Endothelial cell of umbilical vein (primary cell): ENCODE measurements around the gene TANGO2. TPM values are rescaled to one million over a fixed set of nuclear protein-coding genes. Genes with fewer than 3 reads are reported as not detected.

Experiments used
- BruUV-seq: library from RNA; stranded (reverse); fragments of 400-500 nt; replicated peaks from 2 replicates; lab custom pipeline; 2021; lab: Mats Ljungman, UMichigan
- CTCF ChIA-PET: fragments of 300-600, 350-600 bp; sonication (Branson Sonifier 250); formaldehyde crosslinking; loops from one replicate; lab custom pipeline; 2021; ENCODE audit warnings: antibody characterized with exemption, inconsistent platforms; lab: Charles Lee
- POLR2A ChIA-PET: fragments of 300-600, 350-600 bp; sonication (Branson Sonifier 250); formaldehyde crosslinking; loops from one replicate; lab custom pipeline; 2021; ENCODE audit warnings: antibody characterized with exemption, inconsistent platforms; lab: Charles Lee
- DNase-seq: peaks from one replicate; pipeline ENCODE4 v3.0.0-alpha.2; 2011; ENCODE audit warnings: low read depth, low spot score
- FAIRE-seq: peaks from 2 replicates; lab custom pipeline; 2011; peaks lifted over from hg19 to GRCh38; lab: Jason Lieb, UNC
- H2AFZ ChIP-seq: 2 replicates; pipeline ENCODE4 v1.6.0; 2012; ENCODE audit warnings: low read depth, low read length, control low read depth, inconsistent platforms
- H3K27ac ChIP-seq: 2 replicates; pipeline ENCODE4 v1.5.1; 2011; ENCODE audit warnings: low read depth, mild to moderate bottlenecking, control low read depth, low read length, moderate library complexity; ENCODE audit not compliant: insufficient read depth
- H3K27me3 ChIP-seq, 2 experiments: 2 replicates each; pipeline versions ENCODE4 v1.6.0 to v1.6.1; 2011; ENCODE audit warnings: low read length in 2 of 2, mixed read lengths in 1 of 2; ENCODE audit not compliant: control insufficient read depth in 2 of 2, insufficient read depth in 2 of 2
- H3K36me3 ChIP-seq, 2 experiments: 2 replicates in 1 of 2; 3 replicates in 1 of 2; pipeline ENCODE4 v1.5.1; 2011; ENCODE audit warnings: low read length in 2 of 2, mild to moderate bottlenecking in 1 of 2, moderate library complexity in 1 of 2; ENCODE audit not compliant: control insufficient read depth in 2 of 2, insufficient read depth in 2 of 2; ENCODE audit errors: extremely low read depth in 1 of 2
- H3K4me1 ChIP-seq: 3 replicates; pipeline ENCODE4 v1.5.1; 2011; ENCODE audit warnings: mild to moderate bottlenecking, low read length; ENCODE audit not compliant: control insufficient read depth, insufficient read depth; ENCODE audit errors: extremely low read depth
- H3K4me2 ChIP-seq: 2 replicates; pipeline ENCODE4 v1.6.1; 2011; ENCODE audit warnings: low read length, control low read depth, mixed read lengths; ENCODE audit not compliant: insufficient read depth
- H3K4me3 ChIP-seq, 3 experiments: fragments of 200-600 bp in 1 of 3; sonication (generic), shearing (Covaris generic) in 1 of 3; replicated peaks in 1 of 3; 2 replicates each; pipeline ENCODE4 v1.5.1; 2011 to 2016; ENCODE audit warnings: control low read depth in 3 of 3, low read length in 3 of 3, mild to moderate bottlenecking in 2 of 3, inconsistent platforms in 1 of 3, low read depth in 1 of 3, moderate library complexity in 1 of 3; ENCODE audit not compliant: insufficient read depth in 1 of 3
- H3K79me2 ChIP-seq: 2 replicates; pipeline ENCODE4 v1.6.0; 2012; ENCODE audit warnings: low read length, inconsistent platforms; ENCODE audit not compliant: control insufficient read depth, insufficient read depth
- H3K9ac ChIP-seq: replicated peaks from 2 replicates; pipeline ENCODE3; 2011; ENCODE audit warnings: low read length, control low read depth; ENCODE audit not compliant: insufficient read depth; ENCODE audit errors: extremely low read depth
- H3K9me1 ChIP-seq: replicated peaks from 3 replicates; pipeline ENCODE4 v1.6.0; 2011; ENCODE audit warnings: mild to moderate bottlenecking, low read length; ENCODE audit not compliant: control insufficient read depth, insufficient read depth; ENCODE audit errors: extremely low read depth
- H3K9me3 ChIP-seq: replicated peaks from 2 replicates; pipeline ENCODE4 v1.5.1; 2012; ENCODE audit warnings: low read length, inconsistent platforms; ENCODE audit not compliant: control insufficient read depth, insufficient read depth
- H4K20me1 ChIP-seq: replicated peaks from 2 replicates; pipeline ENCODE3; 2011; ENCODE audit warnings: mild to moderate bottlenecking, low read length; ENCODE audit not compliant: control insufficient read depth, insufficient read depth; ENCODE audit errors: extremely low read depth
- EZH2 ChIP-seq: IDR thresholded peaks from 2 replicates; pipeline ENCODE4 v1.6.1; 2012; ENCODE audit warnings: borderline replicate concordance, low read depth, mild to moderate bottlenecking, moderate library complexity, low read length, inconsistent platforms; ENCODE audit not compliant: severe bottlenecking
- FOS ChIP-seq: IDR thresholded peaks from 2 replicates; pipeline ENCODE4 v1.6.1; 2011; ENCODE audit warnings: mild to moderate bottlenecking, low read length, moderate library complexity, borderline replicate concordance; ENCODE audit not compliant: insufficient read depth
- GATA2 ChIP-seq: IDR thresholded peaks from 2 replicates; pipeline ENCODE4 v1.7.0; 2011; ENCODE audit warnings: low read depth, mild to moderate bottlenecking, moderate library complexity, mixed read lengths, low read length; ENCODE audit not compliant: insufficient read length, insufficient read depth
- JUN ChIP-seq: IDR thresholded peaks from 2 replicates; pipeline ENCODE4 v1.6.1; 2011; ENCODE audit warnings: borderline replicate concordance, low read depth; ENCODE audit not compliant: insufficient read length, insufficient read depth
- MYC ChIP-seq: IDR thresholded peaks from one replicate; pipeline ENCODE4 v1.6.1; 2011; ENCODE audit warnings: mild to moderate bottlenecking, low read depth, low read length
- POLR2A ChIP-seq: IDR thresholded peaks from 2 replicates; pipeline ENCODE4 v1.6.1; 2012; ENCODE audit warnings: low read depth, mild to moderate bottlenecking, control low read depth, low read length
- POLR2AphosphoS5 ChIP-seq: IDR thresholded peaks from 2 replicates; pipeline ENCODE4 v1.6.1; 2012; ENCODE audit warnings: low read depth, mild to moderate bottlenecking, control low read depth, low read length, moderate library complexity; ENCODE audit not compliant: insufficient read depth
- dilution Hi-C: fragments of 300-500 bp; cut with MboI; formaldehyde crosslinking; loops from one replicate; pipeline ENCODE4 v1.15.0; 2019; ENCODE audit warnings: low sequenced_read_pairs; ENCODE audit not compliant: extremely low pct_ligation_motif_present
- intact Hi-C: fragments of 100-400 bp; cut with micrococcal nuclease; formaldehyde crosslinking; loops from one replicate; pipeline ENCODE4 v1.10.0; 2022
- polyA plus RNA-seq, 4 experiments: library from polyadenylated mRNA; depleted of rRNA in 3 of 4; stranded (reverse) in 3 of 4; unstranded in 1 of 4; fragments of >200 nt; gene quantifications; 2 replicates each; pipeline versions ENCODE4 v1.2.1 to v1.2.3, GENCODE V29; 2011 to 2012; ENCODE audit warnings: missing spikeins in 1 of 4
- total RNA-seq: library from RNA; stranded (reverse); gene quantifications from 2 replicates; pipeline ENCODE4 v1.2.3, GENCODE V29; 2021
- TF ChIP-seq, protein P1 (sequence below): IDR thresholded peaks from 2 replicates; pipeline ENCODE4 v1.6.1; 2011; ENCODE audit not compliant: insufficient read depth, insufficient read length
- TF ChIP-seq, protein P2 (sequence below), 2 donors: IDR thresholded peaks; 1 replicate in 1 of 2; 2 replicates in 1 of 2; pipeline ENCODE4 v1.5.1; 2011; ENCODE audit warnings: low read length in 2 of 2, mild to moderate bottlenecking in 2 of 2, moderate library complexity in 2 of 2, control low read depth in 1 of 2, inconsistent platforms in 1 of 2, low read depth in 1 of 2; ENCODE audit not compliant: insufficient read depth in 1 of 2; ENCODE audit errors: extremely low read depth in 1 of 2

TANGO2 gene
- total and polyA plus RNA-seq, 2 donors (not counting 3 experiments of a cell fraction or from before 2014, with no cell fraction given) = 40.0 to 49.3 TPM

DNA sequence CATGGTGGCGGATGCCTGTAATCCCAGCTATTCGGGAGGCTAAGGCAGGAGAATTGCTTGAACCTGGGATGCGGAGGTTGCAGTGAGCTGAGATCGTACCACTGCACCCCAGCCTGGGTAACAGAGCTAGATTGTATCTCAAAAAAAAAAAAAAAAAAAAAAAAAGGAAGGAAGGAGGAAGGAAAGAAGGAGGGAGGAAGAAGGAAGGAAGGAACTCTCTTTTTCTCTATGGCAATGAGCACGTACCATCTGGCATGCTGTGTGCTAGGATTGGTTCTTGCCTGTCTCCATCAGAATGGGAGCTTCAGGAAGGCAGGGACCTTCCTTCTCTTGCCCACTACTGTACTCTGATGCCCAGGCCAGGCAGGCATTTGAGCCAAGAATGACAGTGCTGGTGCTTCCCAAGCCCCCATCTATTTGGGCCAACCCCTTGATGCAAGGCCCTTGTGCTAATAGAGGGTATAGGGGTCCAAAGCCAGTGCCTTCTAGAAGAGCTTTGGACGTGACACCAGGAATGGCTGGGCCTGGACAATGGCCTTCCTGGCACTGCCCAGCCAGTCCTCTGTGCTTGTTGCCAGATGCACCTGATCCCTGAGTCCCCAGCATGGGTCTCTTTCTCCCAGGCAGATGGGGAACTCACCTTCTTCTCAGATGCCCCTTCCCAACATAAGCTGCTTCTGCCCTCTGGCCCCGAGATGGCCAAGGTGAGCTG, 48.6 kb downstream of the TANGO2 start:
- TF ChIP-seq POLR2AphosphoS5 (no peak), EZH2 (no peak), FOS (no peak), JUN (no peak), POLR2A (no peak), MYC (no peak), GATA2 (no peak)
- TF ChIP-seq, protein P1, sequence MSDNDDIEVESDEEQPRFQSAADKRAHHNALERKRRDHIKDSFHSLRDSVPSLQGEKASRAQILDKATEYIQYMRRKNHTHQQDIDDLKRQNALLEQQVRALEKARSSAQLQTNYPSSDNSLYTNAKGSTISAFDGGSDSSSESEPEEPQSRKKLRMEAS = no peak
- TF ChIP-seq, protein P2, sequence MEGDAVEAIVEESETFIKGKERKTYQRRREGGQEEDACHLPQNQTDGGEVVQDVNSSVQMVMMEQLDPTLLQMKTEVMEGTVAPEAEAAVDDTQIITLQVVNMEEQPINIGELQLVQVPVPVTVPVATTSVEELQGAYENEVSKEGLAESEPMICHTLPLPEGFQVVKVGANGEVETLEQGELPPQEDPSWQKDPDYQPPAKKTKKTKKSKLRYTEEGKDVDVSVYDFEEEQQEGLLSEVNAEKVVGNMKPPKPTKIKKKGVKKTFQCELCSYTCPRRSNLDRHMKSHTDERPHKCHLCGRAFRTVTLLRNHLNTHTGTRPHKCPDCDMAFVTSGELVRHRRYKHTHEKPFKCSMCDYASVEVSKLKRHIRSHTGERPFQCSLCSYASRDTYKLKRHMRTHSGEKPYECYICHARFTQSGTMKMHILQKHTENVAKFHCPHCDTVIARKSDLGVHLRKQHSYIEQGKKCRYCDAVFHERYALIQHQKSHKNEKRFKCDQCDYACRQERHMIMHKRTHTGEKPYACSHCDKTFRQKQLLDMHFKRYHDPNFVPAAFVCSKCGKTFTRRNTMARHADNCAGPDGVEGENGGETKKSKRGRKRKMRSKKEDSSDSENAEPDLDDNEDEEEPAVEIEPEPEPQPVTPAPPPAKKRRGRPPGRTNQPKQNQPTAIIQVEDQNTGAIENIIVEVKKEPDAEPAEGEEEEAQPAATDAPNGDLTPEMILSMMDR (IDR thresholded peaks at IDR 0.05; ENCODE audit: extremely low read depth in 1 of 2, insufficient read depth in 1 of 2, low read depth in 1 of 2, low read length in 2 of 2) = no peak

More for the DNA sequence above, 48.6 kb downstream of the TANGO2 start:
- Histone ChIP-seq H3K79me2 (no peaks in the 10 kb centered on the region), H3K4me1 (no peaks in the 10 kb centered on the region), H3K9me1 (no peaks in the 10 kb centered on the region), H3K4me3 (no peak overlapping the region), H3K9ac (no peak overlapping the region), H3K27me3 (no peaks in the 10 kb centered on the region), H4K20me1 (no peaks in the 10 kb centered on the region), H3K36me3 (peaks cover 2 to 5% of the 10 kb centered on the region in 2 experiments), H3K4me2 (no peak overlapping the region), H3K9me3 (no peaks in the 10 kb centered on the region), H2AFZ (no peak overlapping the region), H3K27ac (no peak overlapping the region)
- no TSS peak for BruUV-seq
- intact Hi-C loops = no loop called here
- DNase-seq (no peak), FAIRE-seq (no peak)
- POLR2A ChIA-PET = interaction anchor here (0.6 kb wide), 1 partner anchor 28 kb away, joined by 3 read pairs; no protein-coding TSS in a partner anchor
- CTCF ChIA-PET = interaction anchor here (0.7 kb wide), 1 partner anchor 35 kb away, joined by 3 read pairs; no protein-coding TSS in a partner anchor
- dilution Hi-C loops = no loop called here
